ENCODE data around the gene ATP8A1.
A peak's percentile ranks its signal among the peaks of the same experiment; 100 is the strongest.

Gene ATP8A1

GRCh38 chr4:42625329-42625728 lies 31.6 kb downstream of the ATP8A1 start:
- no peak for DNase-seq

GRCh38 chr4:42624551-42624950 lies 32.4 kb downstream of the ATP8A1 start:
- no peak for DNase-seq

- no peak for DNase-seq
These were observed 38.9 kb downstream of the ATP8A1 start for GRCh38 chr4:42618023-42618422.

- no peak for DNase-seq
These were observed 39.9 kb downstream of the ATP8A1 start for GRCh38 chr4:42617030-42617429.

GRCh38 chr4:42616572-42616971 lies 40.3 kb downstream of the ATP8A1 start:
- DNase-seq, result no peak

DNA sequence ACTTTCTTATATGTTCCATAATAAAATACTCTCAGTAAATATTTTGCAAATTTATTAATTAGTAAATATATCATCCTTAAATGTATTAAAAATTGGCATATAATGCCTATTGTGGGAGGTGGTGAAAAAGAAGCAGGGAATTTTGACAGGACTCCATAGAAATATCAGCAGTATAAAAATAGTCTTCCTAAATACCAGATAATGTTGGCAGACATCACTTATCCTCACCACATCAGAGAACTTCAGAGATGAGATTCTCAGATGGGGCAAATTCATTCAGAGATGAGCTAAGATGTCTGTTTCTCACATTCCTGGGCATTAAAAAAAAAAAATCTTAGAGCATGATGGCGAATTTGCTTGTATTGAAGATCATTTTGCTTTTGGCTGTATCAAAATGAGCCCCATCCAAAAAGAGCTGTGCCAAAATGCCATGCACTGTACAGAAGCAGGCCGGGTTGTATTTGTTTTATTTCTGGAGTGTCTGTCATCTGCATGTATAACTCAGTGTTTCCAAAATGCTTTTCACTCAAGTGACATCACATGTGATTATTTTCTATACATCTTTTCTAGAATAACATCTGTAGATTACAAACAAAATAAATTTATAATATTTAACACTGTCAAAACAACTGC lies 41.7 kb downstream of the ATP8A1 start:
- no peak for DNase-seq

DNA sequence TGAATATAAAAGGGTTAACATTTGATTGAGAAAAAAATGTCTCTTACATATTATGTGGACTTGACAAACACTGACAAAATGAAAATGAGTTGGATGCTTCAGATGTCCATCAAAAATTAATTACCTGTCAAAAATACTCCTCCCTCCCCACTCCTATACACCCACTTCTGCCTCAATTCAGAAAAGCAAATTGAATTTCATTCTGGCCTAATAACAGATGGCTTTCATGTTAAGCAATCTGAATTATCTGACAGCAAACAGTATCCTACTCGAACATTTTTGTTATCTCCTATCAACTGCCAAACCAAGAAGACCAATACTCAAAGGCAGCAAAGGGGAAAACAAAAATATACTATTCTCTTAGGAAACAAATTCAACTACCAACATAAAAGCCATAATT lies 44.0 kb downstream of the ATP8A1 start:
- DNase-seq, result no peak

- no peak for DNase-seq
These were observed 46.0 kb downstream of the ATP8A1 start for GRCh38 chr4:42610941-42611340.

DNA sequence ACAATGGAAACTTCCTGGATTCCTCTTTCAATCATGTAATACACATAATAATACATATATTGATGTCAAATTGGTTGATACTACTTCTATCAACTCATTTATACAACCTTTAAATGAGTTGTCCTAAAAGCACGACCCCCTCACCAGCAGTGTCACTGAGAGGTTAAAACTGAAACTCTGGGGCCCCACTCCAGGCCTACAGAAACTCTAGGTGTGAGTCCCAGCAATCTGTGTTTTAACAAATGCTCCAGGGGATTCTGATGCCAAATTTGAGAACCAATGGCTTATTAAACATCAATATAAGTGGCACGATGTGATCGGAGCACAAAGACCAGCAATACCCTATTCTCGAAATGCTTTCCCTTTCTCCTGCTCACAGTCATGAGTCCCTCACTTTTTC lies 47.9 kb downstream of the ATP8A1 start:
- no peak for DNase-seq

DNA sequence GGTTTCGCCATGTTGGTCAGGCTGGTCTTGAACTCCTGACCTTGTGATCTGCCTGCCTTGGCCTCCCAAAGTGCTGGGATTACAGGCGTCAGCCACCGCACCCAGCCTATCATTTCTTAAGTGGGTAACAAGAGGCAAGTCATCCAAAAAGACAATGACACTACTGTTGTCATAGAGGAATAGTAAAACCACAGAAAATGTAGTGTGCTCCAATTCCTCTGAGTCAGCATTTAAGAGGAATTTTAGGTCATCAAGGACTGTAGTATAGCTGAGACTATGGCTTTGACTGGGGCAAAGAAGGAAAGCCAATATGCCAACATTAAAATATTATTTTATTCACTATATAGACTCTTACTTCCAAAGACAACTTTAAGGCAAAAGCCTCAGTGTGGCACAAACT lies 48.4 kb downstream of the ATP8A1 start:
- DNase-seq, result no peak

DNA sequence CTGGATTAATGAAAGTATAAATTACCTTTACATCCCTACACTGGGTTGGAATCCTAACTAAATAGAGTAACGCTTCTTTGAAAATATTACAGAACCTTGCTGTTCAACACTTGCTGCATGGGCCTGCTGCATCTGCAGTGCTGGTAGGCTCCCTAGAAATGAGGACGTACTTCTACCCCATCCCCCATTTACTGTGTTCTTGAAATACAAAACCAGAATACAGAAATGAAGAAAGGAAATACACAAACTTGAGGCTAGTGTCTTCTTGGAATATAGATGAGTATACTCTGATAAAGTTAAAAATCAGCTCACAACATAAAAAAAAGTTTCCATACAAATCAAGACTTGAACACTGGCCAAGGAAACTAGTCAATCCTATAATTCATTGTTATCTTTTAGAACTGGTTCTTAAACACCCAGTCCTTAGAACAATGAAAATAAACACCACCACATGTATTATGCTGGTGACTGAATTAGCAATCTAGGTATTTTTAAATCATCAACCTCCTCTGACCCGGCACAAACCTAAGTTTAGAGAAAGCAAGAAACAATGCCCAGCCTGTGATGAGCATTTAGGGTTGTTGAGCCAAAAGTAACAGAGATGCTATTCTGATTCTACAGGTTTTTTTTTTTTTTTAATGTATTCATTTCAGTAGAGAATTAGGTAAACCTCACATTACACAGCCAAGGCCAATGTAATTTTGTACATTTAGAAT lies 49.7 kb downstream of the ATP8A1 start:
- DNase-seq, result no peak

DNA sequence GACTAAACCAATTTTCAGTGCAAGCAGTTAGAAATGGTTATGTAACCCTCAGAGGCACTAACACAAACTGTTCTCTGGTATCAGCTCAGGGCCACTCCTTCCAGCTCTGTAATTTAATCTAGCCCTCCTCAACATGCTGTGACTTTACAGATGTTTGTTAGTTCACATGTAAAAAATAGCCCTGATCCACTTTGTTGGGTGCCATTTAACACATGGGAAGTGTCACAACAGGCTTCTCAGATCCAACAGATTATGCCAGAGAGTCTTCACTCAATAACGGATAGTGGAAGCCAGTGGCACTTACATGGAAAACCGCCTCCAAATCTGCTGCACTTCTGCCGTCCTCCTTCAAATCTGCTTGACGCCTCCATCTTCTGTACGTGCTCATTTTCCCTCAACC lies 51.6 kb downstream of the ATP8A1 start:
- DNase-seq, result no peak

DNA sequence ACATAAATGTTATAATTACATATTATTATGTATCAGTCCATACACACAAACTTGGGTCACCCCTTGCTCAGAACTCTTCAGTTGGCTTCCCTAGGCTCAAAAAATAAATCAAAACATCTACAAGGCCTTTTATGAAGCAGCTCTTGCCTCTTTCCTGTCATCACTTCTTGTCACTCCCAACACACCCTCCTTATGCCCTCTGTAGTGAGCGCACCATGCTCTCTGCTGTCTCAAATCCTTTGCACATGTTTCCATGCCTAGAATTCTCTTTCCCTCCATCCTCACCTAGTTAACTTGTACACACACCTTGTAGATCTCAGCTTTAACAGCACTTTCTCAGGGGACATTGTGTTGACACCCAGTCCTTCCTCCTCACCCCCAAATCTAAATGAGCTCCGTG lies 53.0 kb downstream of the ATP8A1 start:
- DNase-seq, result no peak

DNA sequence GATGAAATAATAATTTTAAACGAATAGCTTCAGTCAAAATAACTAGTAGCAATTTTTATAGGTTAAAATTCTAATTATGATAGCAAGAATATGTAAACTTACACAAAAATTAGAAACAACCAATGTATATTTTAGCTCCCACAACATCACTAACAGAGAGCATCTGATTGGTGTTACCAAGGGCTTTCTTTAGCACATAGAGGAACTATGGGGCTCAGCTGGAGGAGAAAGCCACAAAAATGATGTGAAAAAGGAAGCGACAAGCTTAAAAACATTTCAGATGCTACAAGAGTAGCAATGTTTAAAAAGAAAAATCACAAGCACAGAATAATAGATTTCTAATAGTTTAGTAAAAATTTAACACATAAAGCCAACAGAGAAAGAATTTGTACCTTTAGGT lies 56.3 kb downstream of the ATP8A1 start:
- DNase-seq, result no peak

DNA sequence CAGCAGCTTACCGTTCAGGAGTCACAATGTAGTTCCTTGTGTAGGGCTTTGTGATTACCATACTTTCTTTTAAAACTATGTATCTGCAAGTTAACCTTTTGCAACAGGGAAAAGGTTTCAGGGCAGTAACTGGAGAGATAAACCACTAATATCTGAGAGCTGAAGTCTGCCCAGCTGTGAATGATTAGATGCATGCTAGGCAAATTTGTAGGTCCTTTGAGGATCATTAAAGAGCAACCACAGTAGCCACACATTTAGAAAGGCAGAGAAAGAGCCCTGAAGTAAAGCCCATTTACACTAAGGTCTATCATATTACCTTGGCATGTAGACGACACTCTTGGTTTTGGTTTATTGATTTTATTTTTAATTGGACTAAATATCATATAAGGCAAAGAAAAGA lies 60.0 kb downstream of the ATP8A1 start:
- no peak for DNase-seq

GRCh38 chr4:42594888-42595287 lies 62.0 kb downstream of the ATP8A1 start:
- no peak for DNase-seq

GRCh38 chr4:42588909-42589308 lies 68.0 kb downstream of the ATP8A1 start:
- DNase-seq, result no peak

GRCh38 chr4:42586775-42587174 lies 70.1 kb downstream of the ATP8A1 start:
- no peak for DNase-seq

DNA sequence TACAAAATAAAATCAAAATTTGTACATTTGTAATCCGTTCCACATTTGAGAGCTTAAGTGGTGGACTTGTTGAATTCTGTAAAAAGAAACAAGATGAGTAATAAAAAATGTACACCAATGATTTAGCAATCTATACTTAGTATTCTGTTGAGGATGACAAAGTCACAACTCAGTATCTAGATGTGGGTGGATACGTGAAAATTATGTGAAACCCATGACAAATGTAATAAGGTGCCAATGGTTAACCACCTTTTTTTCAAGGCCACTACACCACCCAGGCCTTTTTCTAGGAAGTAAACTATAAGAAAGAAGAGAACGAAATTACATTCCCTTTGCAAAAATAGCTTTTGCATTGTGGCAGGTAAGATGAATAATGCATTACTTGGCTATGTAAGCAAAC lies 77.0 kb downstream of the ATP8A1 start:
- no peak for DNase-seq

DNA sequence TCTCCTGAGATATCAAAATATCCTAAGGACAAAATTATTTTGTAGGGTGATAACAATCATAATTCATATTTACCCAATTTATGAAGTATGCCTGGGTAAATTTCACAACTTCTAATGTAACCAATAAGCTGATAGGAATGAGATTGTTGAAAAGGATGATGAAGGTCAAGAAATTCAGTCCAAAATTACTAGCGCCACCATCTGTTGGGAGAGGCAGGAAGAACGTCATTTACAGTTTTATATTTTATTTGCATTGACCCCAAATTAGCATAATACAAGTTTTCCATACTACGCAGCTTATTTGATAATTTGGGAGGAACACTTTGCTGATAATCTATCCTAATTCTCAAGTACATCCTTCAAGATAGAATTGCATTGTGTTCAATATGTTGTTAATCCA lies 78.7 kb downstream of the ATP8A1 start:
- no peak for DNase-seq

- no peak for DNase-seq
These were observed 82.0 kb downstream of the ATP8A1 start for GRCh38 chr4:42574870-42575430.

GRCh38 chr4:42573249-42573648 lies 83.7 kb downstream of the ATP8A1 start:
- DNase-seq, result no peak

- no peak for DNase-seq
These were observed 86.7 kb downstream of the ATP8A1 start for GRCh38 chr4:42570221-42570620.

DNA sequence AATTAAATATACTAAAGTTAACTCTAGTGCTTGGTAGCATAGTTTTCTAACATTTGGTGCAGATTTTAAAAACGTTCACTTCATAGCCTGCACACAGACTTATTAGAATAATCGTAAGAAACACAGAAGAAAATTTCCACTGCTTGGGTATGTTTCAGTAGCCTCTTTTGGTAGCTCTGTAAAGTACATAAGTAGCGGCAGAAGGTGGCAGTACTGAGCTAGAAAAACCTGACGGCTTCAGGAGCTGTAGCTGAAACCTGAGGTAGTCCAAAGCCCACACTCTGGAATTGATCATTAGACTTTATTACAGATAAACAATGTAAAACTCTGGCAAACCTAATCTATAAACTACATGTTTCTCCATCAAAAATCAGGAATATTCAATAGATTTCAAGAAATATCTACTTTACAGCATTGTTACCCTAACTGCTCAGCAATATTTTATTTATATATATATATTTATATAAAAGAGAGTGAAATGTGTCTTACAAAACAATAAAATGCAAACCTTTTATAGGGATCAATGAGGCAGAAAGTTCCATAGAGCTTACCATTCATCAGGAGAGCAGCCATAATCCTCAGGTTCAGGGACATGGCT lies 88.2 kb downstream of the ATP8A1 start:
- DNase-seq, result peak; percentile 9 to 66 (median 41)

Data from stimulated activated naive CD4-positive, alpha-beta T cell (primary cell).